Measurements from ENCODE around the gene PAK5.

Gene PAK5

GRCh38 chr20:9741996-9742395 is 96.9 kb downstream of the PAK5 start:
- no peaks in the 10 kb centered on the region for H3K36me3 ChIP-seq
- no peak overlapping the region for H3K4me3 ChIP-seq (ENCODE audit: low read depth in 1 of 2, low read length in 1 of 2)
- no peaks in the 10 kb centered on the region for H3K27me3 ChIP-seq
- no peaks in the 10 kb centered on the region for H3K4me1 ChIP-seq (ENCODE audit: control insufficient read depth in 1 of 2, insufficient read depth in 1 of 2, low read depth in 1 of 2, low read length in 1 of 2)
- no peaks in the 10 kb centered on the region for H3K9me3 ChIP-seq
- H3K27ac ChIP-seq, result no peak overlapping the region
- TF ChIP-seq CTCF (IDR thresholded peaks at IDR 0.05), result no peak

- no peak for TF ChIP-seq CTCF (IDR thresholded peaks at IDR 0.05)
- Histone ChIP-seq H3K4me1 (ENCODE audit: control insufficient read depth in 1 of 2, insufficient read depth in 1 of 2, low read depth in 1 of 2, low read length in 1 of 2) (no peaks in the 10 kb centered on the region), H3K27ac (no peak overlapping the region), H3K27me3 (no peaks in the 10 kb centered on the region), H3K36me3 (no peaks in the 10 kb centered on the region), H3K4me3 (ENCODE audit: low read depth in 1 of 2, low read length in 1 of 2) (no peak overlapping the region), H3K9me3 (no peaks in the 10 kb centered on the region)
Measured at GRCh38 chr20:9740486-9740885, 98.4 kb downstream of the PAK5 start.

GRCh38 chr20:9739991-9740390 is 98.9 kb downstream of the PAK5 start:
- no peaks in the 10 kb centered on the region for H3K9me3 ChIP-seq
- no peaks in the 10 kb centered on the region for H3K4me1 ChIP-seq (ENCODE audit: control insufficient read depth in 1 of 2, insufficient read depth in 1 of 2, low read depth in 1 of 2, low read length in 1 of 2)
- H3K4me3 ChIP-seq (ENCODE audit: low read depth in 1 of 2, low read length in 1 of 2), result no peak overlapping the region
- no peaks in the 10 kb centered on the region for H3K36me3 ChIP-seq
- no peak overlapping the region for H3K27ac ChIP-seq
- no peak for TF ChIP-seq CTCF (IDR thresholded peaks at IDR 0.05)
- H3K27me3 ChIP-seq, result no peaks in the 10 kb centered on the region

- no peak overlapping the region for H3K27ac ChIP-seq
- no peaks in the 10 kb centered on the region for H3K27me3 ChIP-seq
- no peaks in the 10 kb centered on the region for H3K4me1 ChIP-seq (ENCODE audit: control insufficient read depth in 1 of 2, insufficient read depth in 1 of 2, low read depth in 1 of 2, low read length in 1 of 2)
- no peaks in the 10 kb centered on the region for H3K36me3 ChIP-seq
- no peaks in the 10 kb centered on the region for H3K9me3 ChIP-seq
- no peak for TF ChIP-seq CTCF (IDR thresholded peaks at IDR 0.05)
- H3K4me3 ChIP-seq (ENCODE audit: low read depth in 1 of 2, low read length in 1 of 2), result no peak overlapping the region
Measured at GRCh38 chr20:9736373-9736772, 102.5 kb downstream of the PAK5 start.

- H3K36me3 ChIP-seq, result no peaks in the 10 kb centered on the region
- TF ChIP-seq CTCF (IDR thresholded peaks at IDR 0.05), result no peak
- no peak overlapping the region for H3K27ac ChIP-seq
- no peaks in the 10 kb centered on the region for H3K4me1 ChIP-seq (ENCODE audit: control insufficient read depth in 1 of 2, insufficient read depth in 1 of 2, low read depth in 1 of 2, low read length in 1 of 2)
- no peaks in the 10 kb centered on the region for H3K27me3 ChIP-seq
- H3K9me3 ChIP-seq, result no peaks in the 10 kb centered on the region
- H3K4me3 ChIP-seq (ENCODE audit: low read depth in 1 of 2, low read length in 1 of 2), result no peak overlapping the region
Measured at GRCh38 chr20:9723501-9724202, 115.2 kb downstream of the PAK5 start.
